ENCODE data around the gene HEXA. TPM values are rescaled to one million over a fixed set of nuclear protein-coding genes. Genes with fewer than 3 reads are reported as not detected.

The HEXA gene
- total RNA-seq, 4 donors from 2014 or later: 35.7 to 61.2 (median 48.3) TPM

- WGBS, 2 donors: 22 to 35% methylated on average over 2 of the region's 2 CpGs
- intact Hi-C loops (cut with DNase I; ENCODE audit: low total_unique reads): no loop called here
Measured at GRCh38 chr15:72318408-72318942, 57.3 kb downstream of the HEXA start.

GRCh38 chr15:72315706-72316370, 60.0 kb downstream of the HEXA start:
- DNase-seq (ENCODE audit: low spot score in 2 of 2): peak in 1 of 2 donors; percentile 59
- no peak overlapping the region for H3K4me3 ChIP-seq (ENCODE audit: low read depth, poor library complexity, severe bottlenecking)
- WGBS, 2 donors: 59 to 73% methylated on average over 6 of the region's 6 CpGs
- TF ChIP-seq CTCF (IDR thresholded peaks at IDR 0.05): no peak
- no peak for TF ChIP-seq POLR2A (IDR thresholded peaks at IDR 0.05)
- intact Hi-C loops (cut with DNase I; ENCODE audit: low total_unique reads): no loop called here

More at GRCh38 chr15:72318408-72318942, 57.3 kb downstream of the HEXA start:
- no peak overlapping the region for H3K4me3 ChIP-seq (ENCODE audit: low read depth, poor library complexity, severe bottlenecking)
- TF ChIP-seq POLR2A (IDR thresholded peaks at IDR 0.05) (no peak), CTCF (IDR thresholded peaks at IDR 0.05) (no peak)
- peak in 1 of 2 donors; percentile 45 for DNase-seq (ENCODE audit: low spot score in 2 of 2)

- intact Hi-C loops (cut with DNase I; ENCODE audit: low total_unique reads): no loop called here
- TF ChIP-seq POLR2A (IDR thresholded peaks at IDR 0.05) (no peak), CTCF (IDR thresholded peaks at IDR 0.05) (no peak)
- WGBS, 2 donors: 92 to 96% methylated on average over 2 of the region's 2 CpGs
- peak in 1 of 2 donors; percentile 66 for DNase-seq (ENCODE audit: low spot score in 2 of 2)
- no peak overlapping the region for H3K4me3 ChIP-seq (ENCODE audit: low read depth, poor library complexity, severe bottlenecking)
Measured at GRCh38 chr15:72313881-72314280, 61.9 kb downstream of the HEXA start.

GRCh38 chr15:72313448-72313840, 62.4 kb downstream of the HEXA start:
- TF ChIP-seq CTCF (IDR thresholded peaks at IDR 0.05) (no peak), POLR2A (IDR thresholded peaks at IDR 0.05) (no peak)
- peak in 1 of 2 donors; percentile 46 for DNase-seq (ENCODE audit: low spot score in 2 of 2)

GRCh38 chr15:72312605-72313447, 63.0 kb downstream of the HEXA start:
- TF ChIP-seq POLR2A (IDR thresholded peaks at IDR 0.05) (no peak), CTCF (IDR thresholded peaks at IDR 0.05) (peak in 1 of 3 donors; percentile 20)
- no peak overlapping the region for H3K4me3 ChIP-seq (ENCODE audit: low read depth, poor library complexity, severe bottlenecking)
- 50 to 53% methylated on average over 2 of the region's 2 CpGs for whole genome bisulfite sequencing, 2 donors
- intact Hi-C loops (cut with DNase I; ENCODE audit: low total_unique reads): no loop called here
- DNase-seq (ENCODE audit: low spot score in 2 of 2): peak; percentile 21 to 86

More at GRCh38 chr15:72313448-72313840, 62.4 kb downstream of the HEXA start:
- WGBS, 2 donors: 87 to 93% methylated on average over 2 of the region's 2 CpGs
- intact Hi-C loops (cut with DNase I; ENCODE audit: low total_unique reads): no loop called here
- H3K4me3 ChIP-seq (ENCODE audit: low read depth, poor library complexity, severe bottlenecking): no peak overlapping the region

Data from lower leg skin (tissue), 4 donors.